GM21526 (cell line): Measurements from ENCODE around the gene TAGLN.

ENCODE experiments used
- ATAC-seq: cut with Tn5 transposase; IDR thresholded peaks from one replicate; pipeline ENCODE4 v1.9.1; 2021; ENCODE audit warnings: moderate library complexity; ENCODE audit not compliant: unreplicated experiment, low FRiP score

Gene TAGLN

DNA sequence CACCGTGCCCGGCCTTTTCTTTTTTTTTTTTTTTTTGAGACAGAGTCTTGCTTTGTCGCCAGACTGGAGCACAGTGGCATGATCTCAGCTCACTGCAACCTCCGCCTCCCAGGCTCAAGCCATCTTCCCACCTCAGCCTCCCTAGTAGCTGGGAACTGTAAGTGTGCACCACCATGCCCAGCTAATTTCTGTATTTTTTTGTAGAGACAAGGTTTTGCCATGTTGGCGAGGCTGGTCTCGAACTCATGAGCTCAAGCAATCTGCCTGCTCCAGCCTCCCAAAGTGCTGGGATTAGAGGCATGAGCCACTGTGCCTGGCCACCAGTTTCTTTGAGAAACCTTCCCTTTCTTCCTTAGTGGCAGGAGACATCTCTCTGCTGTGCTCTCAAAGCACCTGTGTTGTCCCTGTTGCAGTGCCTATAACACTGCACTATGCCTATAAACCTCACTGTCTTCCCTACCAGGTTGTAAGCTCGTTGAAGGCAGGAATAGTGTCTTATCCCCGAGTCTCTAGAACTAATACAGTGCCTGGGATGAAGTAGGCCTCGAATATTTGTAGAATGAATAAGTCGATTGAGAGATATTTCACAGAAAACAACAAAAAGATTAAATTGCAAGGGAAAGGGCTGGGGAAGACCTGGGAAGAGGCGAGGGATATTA, 13.7 kb downstream of the TAGLN start:
- ATAC-seq, result no peak

DNA sequence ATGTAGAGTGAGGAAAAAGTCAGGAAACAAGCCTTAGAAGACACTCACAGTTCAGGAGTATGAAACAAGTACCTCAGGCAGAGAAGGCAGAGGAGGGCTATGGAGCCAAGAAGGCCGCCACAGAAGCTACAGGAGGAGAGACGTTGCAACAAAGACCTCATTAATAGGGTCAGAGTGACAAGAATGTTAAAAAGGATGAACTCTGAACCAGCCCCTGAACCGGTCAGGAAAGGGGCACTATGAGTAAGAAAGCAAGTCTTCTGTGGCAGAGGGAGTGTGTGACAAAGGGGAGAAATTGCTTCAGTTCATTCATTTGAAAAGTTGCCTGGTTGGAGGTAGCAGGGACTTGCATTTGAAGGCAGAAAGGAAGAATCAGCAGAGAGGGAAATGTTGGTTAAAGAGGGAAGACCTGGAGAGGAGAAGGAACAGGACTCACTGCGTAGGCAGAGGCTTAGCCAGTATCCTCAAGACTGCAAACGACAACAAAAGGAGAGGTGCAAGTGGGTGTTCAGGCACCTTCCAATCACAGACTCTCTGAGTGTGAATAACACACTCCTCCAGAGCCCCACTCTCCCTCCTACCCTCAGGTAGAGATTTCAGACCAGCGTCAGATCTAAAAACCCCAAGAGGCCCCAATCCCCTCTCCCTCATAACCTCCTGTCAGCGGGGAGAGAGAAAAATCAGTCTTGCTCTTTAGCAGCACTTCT, 15.4 kb downstream of the TAGLN start:
- ATAC-seq, result no peak

DNA sequence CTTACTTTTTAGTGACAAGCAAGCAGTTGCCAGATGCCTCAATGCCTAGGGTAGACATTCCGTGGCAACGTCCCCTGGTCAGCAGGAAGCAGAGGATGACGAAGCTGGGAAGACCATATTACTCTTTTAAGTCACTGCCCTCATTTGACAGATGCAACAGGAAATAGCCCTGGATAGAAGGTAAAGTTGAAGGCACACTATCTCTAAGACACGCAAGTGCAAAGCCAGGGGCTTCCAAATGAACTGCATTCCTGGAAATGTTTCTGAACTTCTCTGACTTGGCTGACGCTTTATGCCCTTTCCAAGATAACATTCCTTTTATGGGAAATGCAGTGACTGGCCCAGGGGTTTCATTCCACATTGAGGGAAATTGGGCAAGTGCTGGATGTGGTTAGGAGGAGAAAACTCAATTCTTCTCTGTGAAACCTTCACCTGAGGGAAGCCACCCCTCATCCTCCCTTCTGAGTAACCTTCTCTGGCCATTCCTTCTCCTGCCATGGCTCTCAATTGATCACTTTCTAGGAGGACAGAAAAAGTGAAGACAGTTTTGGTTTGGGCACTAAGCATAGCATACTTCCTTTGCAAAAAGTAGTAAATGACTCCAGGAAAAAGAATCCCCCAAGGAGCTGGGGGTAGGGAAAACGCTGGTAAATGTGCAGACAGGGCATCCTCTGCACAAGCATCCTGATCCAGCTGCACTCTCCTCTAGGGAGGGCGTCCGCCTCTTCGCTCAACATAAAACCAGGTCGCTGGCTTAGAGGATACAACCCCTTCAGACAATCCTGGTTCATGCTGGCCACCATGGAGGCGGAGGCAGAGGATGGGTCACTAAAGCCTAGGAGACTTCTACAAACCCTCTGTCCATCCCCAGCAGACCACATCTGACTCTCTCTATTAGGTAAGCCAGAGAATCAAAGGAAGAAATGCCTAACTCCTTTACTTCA, 18.2 kb downstream of the TAGLN start:
- ATAC-seq, result no peak

DNA sequence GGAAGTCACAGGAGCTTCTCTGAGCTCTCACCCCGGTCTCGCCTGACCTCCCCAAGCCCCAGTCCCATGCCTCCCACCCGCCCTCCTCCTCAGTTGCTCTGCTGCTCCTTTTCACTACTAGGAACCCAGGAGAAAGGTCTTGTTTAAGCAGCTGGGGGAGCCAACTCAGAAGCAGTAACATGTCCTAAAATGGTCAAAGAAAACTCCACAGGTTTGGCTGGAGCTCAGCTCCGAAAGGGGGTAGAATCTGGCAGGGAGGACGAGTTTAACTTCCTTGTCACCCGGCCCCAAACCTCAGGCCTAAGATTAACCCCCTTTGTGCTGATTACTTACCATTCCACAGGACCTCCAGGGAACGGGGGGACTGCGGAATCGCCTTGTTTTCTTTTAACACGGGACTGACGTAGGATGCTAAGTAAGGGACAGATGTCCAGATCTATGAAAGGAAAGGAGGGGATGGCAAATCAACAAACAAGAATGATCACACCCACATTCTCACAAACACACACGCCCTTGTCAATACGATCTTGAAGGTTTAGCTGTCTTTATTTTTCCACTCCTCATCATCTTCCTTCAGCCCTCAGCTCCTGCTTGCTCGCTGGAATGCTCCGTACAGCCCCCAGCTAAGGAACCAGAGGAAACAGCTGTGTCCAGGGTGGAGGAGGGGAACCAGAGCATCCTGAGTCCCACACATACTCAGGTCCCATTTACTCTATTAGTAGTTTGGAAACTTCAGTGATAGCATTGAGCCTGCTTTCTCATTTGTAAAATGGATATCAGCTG, 19.2 kb downstream of the TAGLN start:
- no peak for ATAC-seq

- ATAC-seq, result no peak
Measured at GRCh38 chr11:117219001-117219400, 19.8 kb downstream of the TAGLN start.

- ATAC-seq, result no peak
Measured at GRCh38 chr11:117219455-117219854, 20.3 kb downstream of the TAGLN start.

- ATAC-seq, result no peak
Measured at GRCh38 chr11:117219995-117220394, 20.8 kb downstream of the TAGLN start.

DNA sequence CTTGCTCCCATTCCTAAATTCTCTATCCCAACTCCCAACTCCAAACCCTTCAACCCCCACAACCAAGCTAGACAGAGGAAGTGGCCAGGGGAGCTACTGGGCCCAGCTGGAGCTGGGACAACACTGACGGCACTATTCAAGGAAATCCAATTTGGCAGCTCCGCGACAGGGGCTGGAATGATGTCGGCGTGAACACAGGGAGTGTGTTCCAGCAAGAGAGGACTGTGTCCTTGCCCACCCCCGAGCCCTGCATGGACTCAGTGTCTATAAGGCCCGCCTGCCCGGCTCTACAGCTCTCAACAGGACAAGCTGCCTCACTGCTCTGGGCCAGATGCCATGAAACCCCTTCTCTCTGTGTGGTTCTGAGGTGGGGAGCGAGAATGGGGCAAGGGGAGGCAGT, 21.4 kb downstream of the TAGLN start:
- ATAC-seq, result no peak

DNA sequence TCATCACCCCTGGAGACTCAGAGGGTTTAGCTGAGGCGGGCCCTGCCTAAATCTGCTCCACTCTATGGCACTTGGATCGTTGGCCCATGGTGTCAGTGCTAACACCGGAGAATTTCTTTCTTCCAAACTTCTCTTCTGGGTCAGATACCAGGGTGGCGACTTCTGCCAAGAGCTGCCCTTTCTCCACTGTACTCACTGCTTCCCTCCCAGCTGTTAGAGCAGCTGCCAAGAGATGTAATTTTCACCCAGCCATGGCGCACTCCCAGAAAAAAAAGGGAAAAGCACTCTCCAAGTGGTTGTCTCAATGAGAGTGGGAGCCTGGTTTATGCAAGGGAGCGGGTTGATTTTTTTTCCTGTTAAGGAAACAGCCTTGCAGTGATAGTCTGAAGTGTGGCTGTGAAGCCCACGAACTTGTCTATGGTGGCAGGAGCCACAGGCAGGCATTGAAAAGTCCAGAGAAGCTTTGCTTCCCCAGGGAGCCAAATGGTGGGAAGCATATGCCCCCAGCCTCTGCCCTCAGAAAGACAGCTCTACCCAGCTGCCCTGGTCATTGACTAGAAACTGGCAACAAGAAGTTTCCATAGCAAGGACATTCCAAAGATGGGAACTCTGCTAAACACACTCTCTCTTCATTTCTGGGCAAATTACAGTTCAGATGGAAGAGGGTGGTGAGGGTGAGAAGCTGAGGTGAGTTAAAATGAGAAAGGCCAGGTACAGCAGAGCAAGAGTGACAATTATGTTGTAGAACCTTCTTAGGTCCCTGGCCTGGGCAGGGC, 22.0 kb downstream of the TAGLN start:
- ATAC-seq, result no peak

DNA sequence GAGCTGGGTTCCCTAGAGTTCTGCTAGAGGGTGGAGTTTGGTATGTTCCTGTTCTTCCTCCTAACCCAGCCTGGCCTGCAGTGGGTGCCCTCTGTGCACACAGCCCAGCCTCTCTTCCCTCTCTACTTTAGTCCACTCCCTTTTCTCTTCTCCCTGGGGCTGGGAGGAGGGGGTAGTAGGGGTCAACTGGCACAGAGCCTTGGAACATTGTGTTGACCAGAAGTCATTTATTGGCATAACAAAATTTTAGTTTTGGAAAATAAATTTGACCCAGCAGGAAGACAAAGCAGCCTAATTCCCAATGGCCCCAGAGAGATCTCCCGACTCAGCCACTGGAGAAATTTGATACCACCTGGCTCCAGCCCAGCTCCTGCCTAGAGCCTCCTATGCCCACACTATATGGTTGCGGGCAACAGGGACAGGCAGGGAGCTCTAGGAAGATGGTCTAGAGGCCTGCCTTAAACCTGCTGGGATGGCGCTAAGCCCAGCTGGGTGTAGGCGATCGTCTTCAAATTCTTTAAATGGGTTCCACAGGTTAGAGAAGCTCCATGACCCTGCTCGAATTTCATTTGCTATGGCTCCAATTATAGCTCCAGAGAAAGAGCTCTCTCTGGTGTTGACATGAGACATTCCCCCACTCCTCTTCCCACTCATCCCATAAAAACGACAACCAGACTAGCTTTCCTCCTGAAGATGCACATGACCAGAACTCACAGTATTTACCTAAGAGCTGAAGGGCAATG, 22.8 kb downstream of the TAGLN start:
- no peak for ATAC-seq

DNA sequence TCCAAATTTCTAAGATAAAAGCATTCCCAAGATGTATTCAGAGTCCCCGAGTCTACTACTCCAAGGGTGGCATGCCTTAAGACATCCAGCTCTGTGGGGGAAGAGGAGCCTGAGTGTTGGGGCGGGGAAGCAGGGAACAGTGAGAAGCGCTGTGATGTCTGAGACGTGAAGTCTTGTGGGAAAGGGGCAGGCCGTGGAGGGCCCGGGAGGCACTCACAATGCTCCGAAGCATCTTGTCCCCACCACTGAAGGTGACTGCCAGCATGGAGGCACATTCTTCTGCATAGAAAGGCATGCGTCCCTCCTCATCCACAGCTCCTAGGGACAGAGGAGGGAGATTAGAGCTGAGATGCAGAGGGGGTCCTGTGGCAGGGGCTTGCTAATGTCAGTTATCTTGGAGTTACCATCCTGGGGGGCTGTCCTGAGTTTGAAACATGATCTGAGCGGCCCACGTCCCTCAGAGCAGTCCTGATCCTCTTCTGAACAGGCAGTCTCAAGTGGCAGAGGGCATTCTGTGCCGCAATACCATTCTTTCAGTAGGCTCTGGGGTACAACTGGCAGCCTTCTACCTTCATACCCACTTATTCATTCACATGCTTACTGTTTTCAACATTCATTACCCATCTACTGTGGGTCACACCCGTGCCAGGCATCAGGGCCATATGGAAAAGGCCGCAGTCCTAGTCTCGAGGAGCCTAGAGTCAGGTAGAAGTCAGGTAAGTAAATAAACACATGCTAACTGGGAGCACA, 24.0 kb downstream of the TAGLN start:
- ATAC-seq, result no peak

DNA sequence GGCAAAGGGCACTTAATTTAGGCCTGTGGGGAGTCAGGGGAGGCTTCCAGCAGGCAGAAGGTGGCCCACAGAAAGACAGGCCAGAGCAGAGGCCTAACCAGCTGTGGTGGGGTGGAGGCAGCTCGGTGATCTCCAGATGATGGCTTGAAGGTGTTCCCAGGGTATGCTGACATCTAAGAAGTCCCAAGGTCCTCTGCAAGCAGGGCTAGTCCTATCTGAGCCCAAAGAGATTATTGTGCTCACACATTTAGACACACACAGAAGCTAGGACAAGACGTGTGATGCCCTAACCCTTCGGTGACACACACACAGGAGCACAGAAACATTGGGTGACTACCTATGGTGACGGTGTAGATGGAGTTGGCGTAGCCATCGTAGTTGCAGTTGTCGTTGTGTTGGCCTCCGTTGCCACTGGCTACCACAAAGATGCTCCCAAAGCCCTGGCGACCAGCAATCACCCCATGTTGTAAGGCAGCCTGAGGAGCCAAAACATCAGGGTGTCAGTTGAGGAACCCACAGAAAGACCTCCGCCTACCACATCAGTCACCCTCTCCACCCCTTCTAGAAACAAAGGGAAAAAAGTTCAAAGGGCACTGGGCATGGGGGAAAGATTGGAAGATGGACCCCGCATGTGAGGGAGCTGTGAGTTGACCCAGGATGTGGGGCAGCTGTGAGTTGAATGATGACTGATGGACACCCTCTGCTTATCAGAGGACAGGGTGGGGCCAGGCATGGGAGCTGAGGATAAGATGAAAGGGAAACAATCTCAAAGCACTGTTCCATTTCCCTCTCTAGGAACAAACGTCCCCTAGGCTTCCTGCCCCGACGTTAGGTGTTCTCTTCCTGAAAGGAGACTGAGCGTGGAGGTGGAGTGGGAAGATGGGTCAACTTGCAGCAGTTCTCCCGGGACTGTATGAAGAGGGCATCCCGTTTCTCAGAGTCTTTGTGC, 24.8 kb downstream of the TAGLN start:
- no peak for ATAC-seq

- no peak for ATAC-seq
Measured at GRCh38 chr11:117225553-117226170, 26.5 kb downstream of the TAGLN start.

- ATAC-seq, result no peak
Measured at GRCh38 chr11:117226388-117227385, 27.5 kb downstream of the TAGLN start.

- no peak for ATAC-seq
Measured at GRCh38 chr11:117228091-117228490, 28.9 kb downstream of the TAGLN start.

DNA sequence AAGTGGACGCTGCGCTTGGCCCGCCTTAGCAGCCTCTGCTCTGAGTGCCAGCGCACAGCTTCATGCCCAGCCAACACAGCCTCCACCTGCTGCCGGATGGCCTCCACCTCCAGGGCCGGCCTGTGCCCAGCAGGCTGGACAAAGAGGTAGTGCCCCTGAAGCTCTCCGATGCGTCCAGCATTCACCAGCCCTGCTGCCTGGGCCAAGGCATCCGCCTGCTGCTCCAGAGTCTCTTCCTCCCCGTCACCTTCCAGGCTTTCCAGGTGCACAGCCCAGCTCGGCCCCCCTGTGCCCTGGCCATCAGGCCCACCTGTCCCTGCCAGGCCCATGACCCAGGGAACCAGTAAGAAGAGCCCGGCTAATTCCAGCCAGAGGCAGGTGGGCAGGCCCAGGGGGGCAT, 30.2 kb downstream of the TAGLN start:
- no peak for ATAC-seq
